ENCODE data around the gene SF3B2. TPM values are rescaled to one million over a fixed set of nuclear protein-coding genes. Genes with fewer than 3 reads are reported as not detected.
"Not testable (repeated sequence)": the region's sequence is repeated elsewhere in the genome, so short reads cannot be mapped to it uniquely, and the experiment has no call there.

SF3B2 gene
- total RNA-seq, 3 donors from 2014 or later, result 368 to 384 (median 376) TPM

GRCh38 chr11:66083767-66084166 is 31.6 kb downstream of the SF3B2 start:
- Mint-ChIP-seq H3K4me1 (ENCODE audit: low read depth) (peaks cover 91% of the 10 kb centered on the region), H3K4me3 (peak overlapping the region; percentile 32), H3K36me3 (ENCODE audit: insufficient read depth) (peaks cover 4% of the 10 kb centered on the region), H3K27me3 (ENCODE audit: low read depth) (no peaks in the 10 kb centered on the region), H3K9me3 (no peaks in the 10 kb centered on the region)
- DNase-seq, result no peak
- no peak for ATAC-seq

GRCh38 chr11:66084821-66085475 is 32.8 kb downstream of the SF3B2 start:
- Mint-ChIP-seq H3K4me3 (no peak overlapping the region), H3K9me3 (no peaks in the 10 kb centered on the region), H3K4me1 (ENCODE audit: low read depth) (peaks cover 89% of the 10 kb centered on the region), H3K36me3 (ENCODE audit: insufficient read depth) (peaks cover 8% of the 10 kb centered on the region), H3K27me3 (ENCODE audit: low read depth) (no peaks in the 10 kb centered on the region)
- ATAC-seq (no peak), DNase-seq (no peak)

GRCh38 chr11:66087148-66087908 is 35.2 kb downstream of the SF3B2 start:
- Mint-ChIP-seq H3K9me3 (no peaks in the 10 kb centered on the region), H3K36me3 (ENCODE audit: insufficient read depth) (peaks cover 7% of the 10 kb centered on the region), H3K4me1 (ENCODE audit: low read depth) (peaks cover 73% of the 10 kb centered on the region), H3K4me3 (no peak overlapping the region), H3K27me3 (ENCODE audit: low read depth) (no peaks in the 10 kb centered on the region)
- ATAC-seq, result no peak
- DNase-seq, result no peak

GRCh38 chr11:66089067-66089466 is 36.9 kb downstream of the SF3B2 start:
- H3K36me3 Mint-ChIP-seq (ENCODE audit: insufficient read depth), result peaks cover 7% of the 10 kb centered on the region

GRCh38 chr11:66090288-66090687 is 38.1 kb downstream of the SF3B2 start:
- Mint-ChIP-seq H3K4me3 (no peak overlapping the region), H3K36me3 (ENCODE audit: insufficient read depth) (peaks cover 7% of the 10 kb centered on the region), H3K27me3 (ENCODE audit: low read depth) (no peaks in the 10 kb centered on the region), H3K9me3 (no peaks in the 10 kb centered on the region), H3K4me1 (ENCODE audit: low read depth) (peaks cover 46% of the 10 kb centered on the region)
- ATAC-seq (no peak), DNase-seq (no peak)

More at GRCh38 chr11:66089067-66089466, 36.9 kb downstream of the SF3B2 start:
- Mint-ChIP-seq H3K27me3 (ENCODE audit: low read depth) (no peaks in the 10 kb centered on the region), H3K4me3 (no peak overlapping the region), H3K9me3 (no peaks in the 10 kb centered on the region), H3K4me1 (ENCODE audit: low read depth) (peaks cover 58% of the 10 kb centered on the region)
- no peak for ATAC-seq
- no peak for DNase-seq

- peaks cover 38% of the 10 kb centered on the region for H3K4me1 Mint-ChIP-seq (ENCODE audit: low read depth)
- H3K4me3 Mint-ChIP-seq; DNase-seq; H3K9me3 Mint-ChIP-seq; H3K36me3 Mint-ChIP-seq (ENCODE audit: insufficient read depth); H3K27me3 Mint-ChIP-seq (ENCODE audit: low read depth); ATAC-seq: not testable (repeated sequence)
Measured at GRCh38 chr11:66092125-66092524, 40.0 kb downstream of the SF3B2 start.

GRCh38 chr11:66099746-66100145 is 47.6 kb downstream of the SF3B2 start:
- not testable (repeated sequence) for H3K36me3 Mint-ChIP-seq (ENCODE audit: insufficient read depth); H3K27me3 Mint-ChIP-seq (ENCODE audit: low read depth); H3K9me3 Mint-ChIP-seq; ATAC-seq; H3K4me3 Mint-ChIP-seq; DNase-seq
- H3K4me1 Mint-ChIP-seq (ENCODE audit: low read depth), result peaks cover 57% of the 10 kb centered on the region

- no peaks in the 10 kb centered on the region for H3K27me3 Mint-ChIP-seq (ENCODE audit: low read depth)
- peak overlapping the region; percentile 79 for H3K4me3 Mint-ChIP-seq
- peaks cover 65% of the 10 kb centered on the region for H3K4me1 Mint-ChIP-seq (ENCODE audit: low read depth)
- DNase-seq, result peak; percentile 40
- peaks cover 6% of the 10 kb centered on the region for H3K36me3 Mint-ChIP-seq (ENCODE audit: insufficient read depth)
- no peaks in the 10 kb centered on the region for H3K9me3 Mint-ChIP-seq
- peak; percentile 87 to 88 for ATAC-seq
Measured at GRCh38 chr11:66100272-66101065, 48.3 kb downstream of the SF3B2 start.

GRCh38 chr11:66101066-66101464 is 48.9 kb downstream of the SF3B2 start:
- DNase-seq, result no peak
- H3K27me3 Mint-ChIP-seq (ENCODE audit: low read depth), result no peaks in the 10 kb centered on the region
- H3K4me1 Mint-ChIP-seq (ENCODE audit: low read depth), result peaks cover 71% of the 10 kb centered on the region
- H3K4me3 Mint-ChIP-seq, result peak overlapping the region; percentile 79
- peaks cover 8% of the 10 kb centered on the region for H3K36me3 Mint-ChIP-seq (ENCODE audit: insufficient read depth)
- peak; percentile 23 to 27 for ATAC-seq
- H3K9me3 Mint-ChIP-seq, result no peaks in the 10 kb centered on the region

- Mint-ChIP-seq H3K36me3 (ENCODE audit: insufficient read depth) (peaks cover 11% of the 10 kb centered on the region), H3K4me3 (no peak overlapping the region), H3K4me1 (ENCODE audit: low read depth) (peaks cover 74% of the 10 kb centered on the region), H3K27me3 (ENCODE audit: low read depth) (no peaks in the 10 kb centered on the region), H3K9me3 (no peaks in the 10 kb centered on the region)
- no peak for DNase-seq
- no peak for ATAC-seq
Measured at GRCh38 chr11:66104057-66104638, 52.0 kb downstream of the SF3B2 start.

GRCh38 chr11:66106786-66107599 is 54.8 kb downstream of the SF3B2 start:
- no peak for DNase-seq
- H3K4me3 Mint-ChIP-seq, result peak overlapping the region; percentile 19
- no peaks in the 10 kb centered on the region for H3K27me3 Mint-ChIP-seq (ENCODE audit: low read depth)
- H3K9me3 Mint-ChIP-seq, result no peaks in the 10 kb centered on the region
- H3K4me1 Mint-ChIP-seq (ENCODE audit: low read depth), result peaks cover 80% of the 10 kb centered on the region
- ATAC-seq, result peak; percentile 35 to 55
- H3K36me3 Mint-ChIP-seq (ENCODE audit: insufficient read depth), result peaks cover 11% of the 10 kb centered on the region

- Mint-ChIP-seq H3K27me3 (ENCODE audit: low read depth) (no peaks in the 10 kb centered on the region), H3K4me1 (ENCODE audit: low read depth) (peaks cover 88% of the 10 kb centered on the region), H3K9me3 (no peaks in the 10 kb centered on the region), H3K4me3 (peak overlapping the region; percentile 19), H3K36me3 (ENCODE audit: insufficient read depth) (peaks cover 12% of the 10 kb centered on the region)
- DNase-seq, result no peak
- peak; percentile 41 to 55 for ATAC-seq
Measured at GRCh38 chr11:66107600-66108510, 55.7 kb downstream of the SF3B2 start.

- Mint-ChIP-seq H3K4me1 (ENCODE audit: low read depth) (peaks cover 92% of the 10 kb centered on the region), H3K36me3 (ENCODE audit: insufficient read depth) (peaks cover 12% of the 10 kb centered on the region), H3K9me3 (no peaks in the 10 kb centered on the region), H3K27me3 (ENCODE audit: low read depth) (no peaks in the 10 kb centered on the region), H3K4me3 (no peak overlapping the region)
- DNase-seq, result no peak
- ATAC-seq, result peak; percentile 62 to 67
Measured at GRCh38 chr11:66109294-66109693, 57.1 kb downstream of the SF3B2 start.

Measured in activated T-cell treated with anti-CD3 and anti-CD28 coated beads, Interleukin-2, amount 50 U/mL, for 4 hours (primary cell).